LNCAP (cell line): ENCODE measurements around the gene EQTN.

Experiments used
- CTCF ChIP-seq: fragments of 450-650 bp; IDR thresholded peaks from 2 replicates; pipeline ENCODE4 v1.5.1; 2017; ENCODE audit warnings: mild to moderate bottlenecking

EQTN gene

GRCh38 chr9:27292659-27293405 lies 4.1 kb downstream of the EQTN start:
- TF ChIP-seq CTCF, result no peak

GRCh38 chr9:27291292-27291691 lies 5.7 kb downstream of the EQTN start:
- TF ChIP-seq CTCF, result no peak

GRCh38 chr9:27282269-27282668 lies 14.7 kb downstream of the EQTN start:
- no peak for TF ChIP-seq CTCF

GRCh38 chr9:27280860-27281259 lies 16.1 kb downstream of the EQTN start:
- no peak for TF ChIP-seq CTCF

GRCh38 chr9:27280249-27280648 lies 16.7 kb downstream of the EQTN start:
- TF ChIP-seq CTCF, result no peak

- no peak for TF ChIP-seq CTCF
Measured at GRCh38 chr9:27279611-27280010, 17.3 kb downstream of the EQTN start.

- no peak for TF ChIP-seq CTCF
Measured at GRCh38 chr9:27278374-27278773, 18.6 kb downstream of the EQTN start.
